CD4-positive, alpha-beta T cell treated with Interleukin-1 beta for 1 hour (primary cell): ENCODE data around the gene TBC1D24.
A peak's percentile ranks its signal among the peaks of the same experiment; 100 is the strongest.

Experiments
- DNase-seq, 2 donors: peaks; one replicate each; pipeline ENCODE4 v3.0.0-alpha.2; 2020 to 2022

The TBC1D24 gene

DNA sequence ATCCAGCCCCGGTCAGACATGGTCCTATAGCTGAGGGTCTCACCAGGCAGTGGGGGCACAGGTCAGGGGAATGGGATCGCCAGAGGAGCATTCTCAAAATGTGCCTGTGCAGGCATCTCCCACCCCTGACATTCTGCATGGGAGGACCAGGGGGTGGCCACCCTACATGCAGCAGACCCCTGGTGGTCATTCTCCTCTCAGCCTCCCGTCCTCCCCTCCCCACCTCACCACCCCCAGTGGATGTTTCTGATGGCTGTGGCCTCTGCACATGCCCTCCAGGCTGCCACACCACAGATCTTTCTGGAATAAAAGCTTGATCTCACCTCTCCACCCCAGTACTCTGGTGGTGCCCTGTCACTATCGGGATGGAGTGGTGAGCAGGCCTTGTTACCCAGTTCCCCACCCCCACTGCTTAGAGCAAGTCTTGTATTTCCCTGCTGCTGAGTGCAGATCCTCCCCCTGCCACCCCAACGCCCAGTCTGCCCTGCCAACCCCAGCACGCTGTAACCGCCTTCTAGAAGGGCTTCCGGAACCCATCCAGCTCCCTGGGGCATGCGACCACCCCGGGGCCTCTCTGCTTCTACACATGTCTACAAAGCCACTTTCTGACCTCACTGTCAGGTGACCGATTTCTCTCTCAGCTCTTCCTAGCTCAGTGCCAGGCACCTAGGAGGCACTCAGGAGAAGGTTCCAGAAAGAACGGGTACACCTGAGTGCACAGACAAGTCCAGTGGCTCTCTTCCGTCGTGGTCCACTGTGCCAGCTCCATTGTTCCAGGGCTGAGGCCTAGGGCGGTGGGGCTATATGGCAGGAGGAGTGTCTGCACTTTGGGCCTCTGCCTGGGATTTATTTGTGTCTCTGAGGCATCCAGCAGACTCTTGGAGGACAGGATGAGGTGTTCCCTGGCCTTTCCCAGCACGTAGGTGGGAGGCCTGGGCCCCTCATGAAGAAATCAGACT lies 9.3 kb downstream of the TBC1D24 start:
- DNase-seq: no peak

GRCh38 chr16:2484898-2485508 lies 10.1 kb downstream of the TBC1D24 start:
- no peak for DNase-seq

DNA sequence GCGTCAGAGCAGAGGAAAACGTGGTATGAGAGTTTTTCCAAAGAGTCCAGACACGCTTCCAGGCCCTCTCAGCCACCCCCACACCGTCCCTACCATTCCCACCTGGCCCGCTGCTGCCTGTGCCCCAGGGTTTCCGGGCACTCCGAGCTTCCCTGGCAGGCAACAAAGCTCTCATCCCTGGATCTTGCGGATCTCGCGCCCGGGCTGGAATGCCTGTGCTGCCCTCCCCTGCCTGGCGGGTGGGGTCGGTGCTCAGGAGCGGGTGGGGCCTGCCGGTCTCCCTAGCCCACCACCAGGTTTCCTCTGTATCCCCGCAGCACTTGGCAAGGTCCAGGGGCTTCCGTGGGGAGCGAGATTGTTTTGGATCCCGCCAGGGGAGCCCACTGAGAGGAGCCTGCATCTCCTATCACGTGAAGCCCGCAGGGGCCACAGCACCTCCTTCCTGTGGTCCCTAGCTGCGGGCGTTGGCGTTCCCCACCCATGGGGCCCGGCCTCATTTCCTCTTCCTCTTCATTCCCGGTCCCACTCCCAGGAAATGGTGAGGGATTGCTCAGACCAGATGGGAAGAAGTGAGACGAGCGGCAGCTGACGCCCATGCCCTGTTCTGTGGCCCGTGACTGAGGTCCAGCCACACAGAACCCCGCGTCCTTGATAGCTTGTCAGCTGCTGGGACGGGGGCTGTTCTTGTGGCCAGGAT lies 11.0 kb downstream of the TBC1D24 start:
- DNase-seq: no peak

- peak; percentile 86 to 89 for DNase-seq
Measured at GRCh38 chr16:2486645-2487516, 12.0 kb downstream of the TBC1D24 start.

DNA sequence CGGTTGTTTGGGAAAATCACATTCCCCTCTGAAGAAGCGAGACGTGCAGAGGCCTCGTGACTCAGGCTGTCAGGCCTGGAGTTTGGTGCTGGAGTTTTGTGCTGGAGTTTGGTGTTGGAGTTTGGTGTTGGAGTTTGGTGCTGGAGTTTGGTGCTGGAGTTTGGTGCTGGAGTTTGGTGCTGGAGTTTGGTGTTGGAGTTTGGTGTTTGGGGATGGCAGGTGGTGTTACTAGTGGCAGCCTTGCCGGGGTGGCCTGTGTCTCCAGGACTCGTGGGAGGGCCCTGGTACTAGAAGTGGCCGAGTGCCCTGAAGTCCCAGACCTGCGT lies 12.6 kb downstream of the TBC1D24 start:
- DNase-seq: no peak

DNA sequence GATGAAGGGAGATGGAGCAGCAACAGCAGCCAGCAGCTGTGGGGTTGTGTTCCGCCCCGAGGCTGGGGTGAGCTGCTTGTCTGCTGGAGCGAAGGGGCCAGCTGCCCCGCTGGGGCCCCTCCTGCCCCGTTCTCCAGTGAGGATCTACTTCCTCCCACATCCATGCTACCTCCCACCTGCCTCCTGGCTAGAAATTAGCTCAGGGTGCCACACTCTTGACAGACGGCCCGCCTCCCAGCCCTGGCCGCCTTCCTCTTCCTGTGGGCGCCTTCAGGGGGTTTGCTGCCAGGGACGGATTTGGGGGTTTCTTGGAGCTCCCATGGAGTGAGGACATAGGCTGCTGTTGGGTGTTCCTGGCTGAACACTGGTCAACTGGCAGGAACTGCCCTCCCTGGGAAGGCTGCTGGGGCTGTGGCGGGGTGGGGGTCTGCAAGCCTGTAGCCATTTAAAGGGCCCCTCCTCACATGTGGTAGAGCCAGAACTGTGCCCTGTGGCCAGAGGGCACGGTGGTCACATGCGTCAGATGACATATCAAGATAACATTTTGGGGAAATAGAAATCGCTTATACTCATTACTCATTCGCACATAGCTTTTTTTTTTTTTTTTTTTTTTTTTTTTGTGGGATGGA lies 13.1 kb downstream of the TBC1D24 start:
- DNase-seq: no peak

DNA sequence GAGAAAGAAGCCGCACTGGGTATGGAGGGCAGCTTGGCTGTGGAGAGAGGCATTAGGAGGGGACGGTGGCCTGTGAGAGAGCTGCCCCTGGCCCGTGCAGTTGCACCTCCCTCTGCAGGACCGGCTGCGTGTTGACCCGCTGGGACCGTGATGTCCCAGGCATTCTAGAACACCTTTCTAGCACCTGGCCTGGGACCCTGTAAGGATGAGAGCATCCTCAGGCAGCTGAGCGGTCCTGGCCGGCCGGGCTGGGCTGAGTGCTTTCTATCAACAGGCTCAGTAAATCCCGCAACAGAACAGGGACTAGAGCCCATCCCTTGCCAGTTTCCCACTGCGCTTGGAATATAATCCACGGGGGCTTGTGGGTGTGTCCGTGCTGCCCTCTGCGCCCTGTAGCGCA lies 14.7 kb downstream of the TBC1D24 start:
- DNase-seq: no peak

GRCh38 chr16:2490190-2491105 lies 15.5 kb downstream of the TBC1D24 start:
- no peak for DNase-seq

- DNase-seq: no peak
Measured at GRCh38 chr16:2492292-2492691, 17.4 kb downstream of the TBC1D24 start.

- DNase-seq: no peak
Measured at GRCh38 chr16:2493605-2494004, 18.7 kb downstream of the TBC1D24 start.

- no peak for DNase-seq
Measured at GRCh38 chr16:2494616-2495015, 19.7 kb downstream of the TBC1D24 start.

DNA sequence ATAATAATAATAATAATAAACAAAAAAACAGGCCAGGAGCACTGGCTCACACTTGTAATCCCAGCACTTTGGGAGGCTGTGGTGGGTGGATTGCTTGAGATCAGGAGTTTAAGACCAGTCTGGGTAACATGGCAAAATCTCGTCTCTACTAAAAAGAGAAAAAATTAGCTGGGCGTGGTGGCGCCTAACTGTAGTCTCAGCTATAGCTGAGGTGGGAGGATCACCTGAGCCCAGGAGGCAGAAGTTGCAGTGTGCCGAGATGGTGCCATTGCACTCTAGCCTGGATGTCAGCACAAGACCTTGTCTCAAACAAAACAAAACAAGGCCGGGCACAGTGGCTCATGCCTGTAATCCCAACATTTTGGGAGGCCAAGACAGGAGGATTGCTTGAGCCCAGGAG lies 20.1 kb downstream of the TBC1D24 start:
- DNase-seq: no peak

DNA sequence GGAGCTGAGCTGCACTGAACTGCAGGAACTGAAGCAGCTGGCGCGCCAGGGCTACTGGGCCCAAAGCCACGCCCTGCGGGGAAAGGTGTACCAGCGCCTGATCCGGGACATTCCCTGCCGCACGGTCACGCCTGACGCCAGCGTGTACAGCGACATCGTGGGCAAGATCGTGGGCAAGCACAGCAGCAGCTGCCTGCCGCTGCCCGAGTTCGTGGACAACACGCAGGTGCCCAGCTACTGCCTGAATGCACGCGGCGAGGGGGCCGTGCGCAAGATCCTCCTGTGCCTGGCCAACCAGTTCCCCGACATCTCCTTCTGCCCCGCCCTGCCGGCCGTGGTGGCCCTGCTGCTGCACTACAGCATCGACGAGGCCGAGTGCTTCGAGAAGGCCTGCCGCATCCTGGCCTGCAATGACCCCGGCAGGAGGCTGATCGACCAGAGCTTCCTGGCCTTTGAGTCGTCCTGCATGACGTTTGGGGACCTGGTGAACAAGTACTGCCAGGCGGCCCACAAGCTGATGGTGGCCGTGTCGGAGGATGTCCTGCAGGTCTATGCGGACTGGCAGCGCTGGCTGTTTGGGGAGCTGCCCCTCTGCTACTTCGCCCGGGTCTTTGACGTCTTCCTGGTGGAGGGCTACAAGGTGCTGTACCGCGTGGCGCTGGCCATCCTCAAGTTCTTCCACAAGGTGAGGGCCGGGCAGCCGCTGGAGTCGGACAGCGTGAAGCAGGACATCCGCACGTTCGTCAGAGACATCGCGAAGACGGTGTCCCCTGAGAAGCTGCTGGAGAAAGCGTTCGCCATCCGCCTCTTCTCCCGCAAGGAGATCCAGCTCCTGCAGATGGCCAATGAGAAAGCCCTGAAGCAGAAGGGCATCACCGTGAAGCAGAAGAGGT lies 21.5 kb downstream of the TBC1D24 start:
- DNase-seq: no peak

DNA sequence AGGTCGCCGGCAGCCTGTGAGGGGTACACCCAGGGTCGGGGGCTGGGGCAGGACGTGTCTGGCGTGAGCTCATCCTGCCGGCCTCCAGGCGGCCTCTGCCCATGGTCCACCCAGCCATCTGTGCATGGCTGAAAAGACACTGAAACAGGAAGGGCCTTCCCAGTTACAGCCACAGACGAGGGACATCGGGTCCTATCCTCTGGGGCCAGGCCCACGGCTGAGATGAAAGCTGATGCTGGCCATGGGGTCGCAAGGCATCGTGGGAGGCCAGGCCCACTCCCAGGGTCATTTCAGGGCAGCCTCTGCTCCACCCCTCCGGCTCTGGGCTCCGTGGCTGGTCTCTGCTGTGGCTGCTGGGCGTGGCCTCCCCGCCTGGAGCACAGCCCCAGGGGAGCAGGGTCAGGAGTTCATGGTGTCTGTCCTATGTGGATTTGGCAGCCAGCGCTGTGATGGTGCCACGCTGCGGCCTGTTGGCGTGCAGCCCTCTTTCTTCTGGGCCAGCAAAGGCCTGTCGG lies 22.2 kb downstream of the TBC1D24 start:
- DNase-seq: no peak

DNA sequence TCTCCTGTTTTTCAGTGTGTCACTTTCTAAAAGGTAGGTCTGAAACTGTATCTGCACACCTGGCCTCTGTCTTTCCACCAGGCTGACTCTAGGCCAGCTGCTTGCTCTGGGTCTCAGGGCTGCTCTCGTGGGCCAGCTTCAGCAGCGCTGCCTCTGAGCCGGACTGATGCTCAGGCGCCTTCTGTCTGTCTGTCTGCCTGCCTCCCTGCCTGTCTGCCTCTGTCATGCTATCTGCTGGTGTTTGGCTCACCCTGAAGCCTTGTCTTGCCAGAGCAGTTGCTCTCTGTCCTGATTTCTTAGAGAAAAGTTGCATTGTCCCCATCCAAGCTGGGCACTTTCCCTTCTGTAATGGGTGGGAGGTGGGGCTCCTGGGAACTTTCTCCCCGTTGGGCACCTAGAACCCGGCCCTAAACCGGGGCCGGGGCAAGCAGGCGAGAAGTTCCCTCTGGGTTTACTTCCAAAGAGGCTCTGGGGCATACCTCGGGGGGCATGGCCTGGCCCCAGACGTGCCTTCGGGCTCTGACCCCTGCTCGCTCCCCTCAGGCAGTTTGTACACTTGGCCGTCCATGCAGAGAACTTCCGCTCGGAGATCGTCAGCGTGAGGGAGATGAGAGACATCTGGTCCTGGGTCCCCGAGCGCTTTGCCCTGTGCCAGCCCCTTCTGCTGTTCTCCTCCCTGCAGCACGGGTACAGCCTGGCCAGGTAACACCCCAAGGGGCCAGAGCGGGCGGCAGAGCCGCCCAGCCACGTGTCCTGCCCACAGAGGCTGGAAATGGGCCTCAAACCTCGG lies 23.0 kb downstream of the TBC1D24 start:
- DNase-seq: no peak

DNA sequence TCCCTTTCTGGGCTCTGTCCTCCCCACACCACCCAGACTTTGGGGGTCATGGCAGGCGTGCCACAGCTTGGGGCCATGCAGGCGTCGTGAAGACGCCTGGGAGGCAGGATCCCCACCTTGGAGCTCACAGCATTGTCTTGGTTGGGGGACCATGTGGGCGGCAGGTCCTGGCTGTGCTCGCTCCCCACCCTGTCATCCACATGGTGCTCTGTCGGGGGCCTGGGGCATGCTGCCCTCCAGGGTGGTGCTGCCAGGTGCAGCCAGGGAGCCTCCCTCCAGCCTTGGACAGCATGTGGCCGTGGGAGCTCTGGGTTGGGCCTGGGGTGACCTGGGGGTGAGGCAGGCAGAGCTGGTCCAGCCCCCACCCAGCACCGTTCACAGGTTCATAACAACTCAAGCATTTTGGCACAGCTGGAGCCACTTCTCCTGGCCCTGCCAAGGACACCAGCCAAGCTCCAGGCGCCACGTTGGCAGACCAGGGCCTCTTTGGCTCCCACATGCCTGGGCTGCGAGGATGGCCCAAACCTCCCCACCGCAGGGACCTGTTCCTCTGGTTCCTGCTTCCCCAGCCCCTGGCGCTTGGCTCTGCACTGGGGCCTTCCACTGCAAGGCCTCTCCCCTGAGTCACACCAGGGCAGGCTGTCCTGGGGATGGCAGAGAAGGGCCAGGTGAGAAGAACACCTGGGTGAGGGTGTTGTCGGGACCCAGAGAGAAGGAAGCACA lies 23.8 kb downstream of the TBC1D24 start:
- no peak for DNase-seq

DNA sequence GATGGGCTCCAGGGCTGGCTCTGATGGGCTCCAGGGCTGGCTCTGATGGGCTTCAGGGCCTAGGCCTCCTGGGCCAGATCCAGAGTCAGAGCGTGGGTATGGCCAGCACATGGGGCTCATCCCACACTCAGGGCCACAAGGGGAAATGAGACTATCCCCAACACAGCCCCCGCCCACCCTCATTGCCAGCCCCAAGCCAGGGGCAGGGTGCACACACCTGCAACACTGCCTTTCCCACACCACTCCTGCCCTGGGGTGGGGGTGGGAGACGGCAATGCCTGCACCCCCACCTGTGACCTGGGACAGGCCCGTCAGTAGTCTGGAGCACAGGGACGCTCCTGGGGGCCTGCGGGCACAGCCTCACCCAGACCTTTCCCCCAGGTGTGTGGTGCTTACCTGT lies 24.5 kb downstream of the TBC1D24 start:
- DNase-seq: no peak

DNA sequence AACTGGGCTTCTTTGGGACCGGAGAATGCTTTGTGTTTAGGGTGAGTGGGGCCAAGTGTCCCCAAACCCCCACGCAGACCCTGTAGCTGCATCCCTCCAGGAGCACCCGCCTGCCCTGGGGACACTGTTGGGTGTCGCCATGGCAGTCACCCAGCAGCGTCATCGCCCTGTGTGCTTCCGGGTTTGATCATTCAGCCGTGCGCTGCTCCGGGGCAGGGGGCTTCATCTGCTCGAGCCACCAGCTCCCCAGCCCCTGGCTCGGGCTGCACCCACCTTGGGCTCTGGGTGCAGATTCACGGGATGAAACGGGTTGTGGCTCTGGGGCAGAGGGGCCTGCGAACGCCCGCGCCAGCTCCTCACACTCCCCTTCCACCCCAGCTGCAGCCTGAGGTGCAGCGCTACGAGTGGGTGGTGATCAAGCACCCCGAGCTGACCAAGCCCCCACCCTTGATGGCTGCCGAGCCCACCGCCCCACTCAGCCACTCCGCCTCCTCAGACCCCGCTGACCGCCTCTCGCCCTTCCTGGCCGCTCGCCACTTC lies 25.0 kb downstream of the TBC1D24 start:
- DNase-seq: no peak
